SU-DHL-6 (cell line): ENCODE results near the gene USP12.

Source experiments
- CTCF ChIP-seq: fragments of 200-600 bp; sonication (generic); IDR thresholded peaks from one replicate; pipeline ENCODE4 v1.5.1; 2017; ENCODE audit warnings: antibody characterized with exemption, mild to moderate bottlenecking, low read length, moderate library complexity; ENCODE audit not compliant: insufficient read depth, poor library complexity, severe bottlenecking
- EZH2phosphoT487 ChIP-seq: fragments of 200-600 bp; sonication (generic), shearing (Covaris generic); conservative IDR thresholded peaks from 2 replicates; pipeline ENCODE4 v1.6.1; 2018; ENCODE audit warnings: mild to moderate bottlenecking, antibody characterized with exemption, low read length, moderate library complexity, mixed read lengths

GRCh38 chr13:27147530-27148170 is 24.0 kb downstream of the USP12 start:
- no peak for TF ChIP-seq EZH2phosphoT487
- no peak for TF ChIP-seq CTCF
